ENCODE results near the gene TMPRSS7.

- TF ChIP-seq RAD21 (IDR thresholded peaks at IDR 0.05; ENCODE audit: low read length) (no peak), CTCF (IDR thresholded peaks at IDR 0.05) (no peak)
These were observed 34.2 kb upstream of the TMPRSS7 start for GRCh38 chr3:112000367-112000771.

All from SK-N-SH (cell line).